Central memory CD8-positive, alpha-beta T cell (primary cell): ENCODE data around the gene TTN.
A peak's percentile ranks its signal among the peaks of the same experiment; 100 is the strongest.
"Not testable (repeated sequence)": the region's sequence is repeated elsewhere in the genome, so short reads cannot be mapped to it uniquely, and the experiment has no call there.

Source experiments
- ATAC-seq: fragments of 150-1000 bp; cut with Tn5 transposase; replicated peaks from 2 replicates; pipeline ENCODE4 v1.10.0; 2022; ENCODE audit warnings: mild to moderate bottlenecking, moderate FRiP score, moderate number of reproducible peaks; ENCODE audit not compliant: poor library complexity, severe bottlenecking; ENCODE audit errors: extremely low read depth
- DNase-seq, 2 donors: peaks; one replicate each; pipeline ENCODE4 v3.0.0; 2021; ENCODE audit warnings: low spot score in 2 of 2
- H3K27ac Mint-ChIP-seq: one replicate; pipeline ENCODE4 v1.8.0; 2022; ENCODE audit warnings: low read depth, mild to moderate bottlenecking, moderate library complexity, mixed read lengths
- H3K27me3 Mint-ChIP-seq: one replicate; pipeline ENCODE4 v1.8.0; 2022; ENCODE audit warnings: mixed read lengths
- H3K36me3 Mint-ChIP-seq: one replicate; pipeline ENCODE4 v1.8.0; 2022; ENCODE audit warnings: mild to moderate bottlenecking, moderate library complexity, mixed read lengths; ENCODE audit not compliant: insufficient read depth
- H3K4me1 Mint-ChIP-seq: one replicate; pipeline ENCODE4 v1.8.0; 2022; ENCODE audit warnings: mixed read lengths
- H3K4me3 Mint-ChIP-seq: one replicate; pipeline ENCODE4 v1.8.0; 2022; ENCODE audit warnings: mild to moderate bottlenecking, moderate library complexity, mixed read lengths
- H3K9me3 Mint-ChIP-seq: one replicate; pipeline ENCODE4 v1.8.0; 2022; ENCODE audit warnings: mixed read lengths

The TTN gene

DNA sequence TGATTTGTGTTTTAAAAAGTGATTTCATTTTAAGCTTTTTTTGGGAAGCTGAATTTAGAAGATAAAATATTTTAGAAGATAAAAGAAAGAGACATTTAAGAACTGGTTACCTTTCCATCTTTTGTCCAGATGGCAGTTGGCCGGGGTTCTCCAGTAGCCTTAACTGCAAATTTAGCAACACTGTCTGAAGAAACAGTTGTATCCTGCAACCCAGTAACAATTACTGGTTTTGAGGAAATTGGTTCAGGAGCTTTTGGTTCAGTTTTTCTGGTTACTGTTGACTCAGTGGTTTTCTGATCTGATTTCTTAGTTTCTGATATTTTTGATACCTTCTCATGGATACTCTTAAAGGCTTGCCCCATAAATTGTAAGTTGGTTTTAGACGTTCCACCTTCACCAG, 277.1 kb downstream of the TTN start:
- Mint-ChIP-seq H3K36me3 (peaks cover 19% of the 10 kb centered on the region), H3K27ac (no peak overlapping the region), H3K4me1 (peaks cover 49% of the 10 kb centered on the region), H3K27me3 (no peaks in the 10 kb centered on the region), H3K9me3 (no peaks in the 10 kb centered on the region), H3K4me3 (no peak overlapping the region)
- DNase-seq = no peak
- no peak for ATAC-seq

DNA sequence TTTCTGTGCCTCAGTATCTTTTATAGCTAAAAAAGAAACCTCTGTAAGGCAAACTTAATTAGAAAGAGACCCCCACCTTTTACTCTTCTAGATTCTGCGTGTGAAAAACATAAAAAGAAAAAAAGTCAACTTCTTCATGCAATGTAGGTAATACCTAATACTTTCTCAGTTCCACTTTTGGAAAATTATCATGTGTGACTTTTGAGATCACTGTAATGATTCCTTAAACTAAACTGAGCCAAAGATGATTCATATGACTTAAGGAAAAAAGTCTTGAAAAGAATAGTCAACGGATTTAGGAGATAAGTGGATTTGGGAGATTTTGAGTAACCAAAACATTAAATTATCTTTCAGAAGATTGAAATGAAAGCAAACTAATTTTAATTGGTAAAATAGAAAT, 278.0 kb downstream of the TTN start:
- H3K9me3 Mint-ChIP-seq = no peaks in the 10 kb centered on the region
- H3K4me1 Mint-ChIP-seq = peaks cover 43% of the 10 kb centered on the region
- ATAC-seq = no peak
- H3K36me3 Mint-ChIP-seq = peaks cover 18% of the 10 kb centered on the region
- no peak overlapping the region for H3K4me3 Mint-ChIP-seq
- H3K27me3 Mint-ChIP-seq = no peaks in the 10 kb centered on the region
- no peak for DNase-seq
- H3K27ac Mint-ChIP-seq = no peak overlapping the region

DNA sequence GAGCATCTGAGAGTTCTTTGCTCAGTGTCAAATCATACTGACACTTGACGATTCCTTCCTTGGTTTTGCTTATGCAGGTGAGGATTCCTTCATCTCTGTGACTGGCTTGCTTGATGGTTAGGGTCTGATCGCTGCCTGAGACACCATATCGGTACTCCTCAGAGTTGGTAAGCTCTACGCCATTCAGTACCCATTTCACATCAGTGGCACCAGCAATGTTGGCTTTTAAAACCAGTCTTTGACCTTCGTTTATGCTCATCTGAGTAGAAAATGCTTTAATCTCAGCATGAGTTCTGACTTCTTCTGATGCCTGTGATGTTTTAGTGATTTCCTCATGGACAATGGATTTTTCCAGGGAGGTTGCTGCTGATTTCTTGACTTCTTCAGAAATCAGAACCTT, 278.6 kb downstream of the TTN start:
- ATAC-seq (no peak), DNase-seq (no peak)
- no peaks in the 10 kb centered on the region for H3K9me3 Mint-ChIP-seq
- H3K4me1 Mint-ChIP-seq = peaks cover 44% of the 10 kb centered on the region
- H3K27ac Mint-ChIP-seq = no peak overlapping the region
- H3K27me3 Mint-ChIP-seq = no peaks in the 10 kb centered on the region
- H3K4me3 Mint-ChIP-seq = no peak overlapping the region
- peaks cover 18% of the 10 kb centered on the region for H3K36me3 Mint-ChIP-seq

DNA sequence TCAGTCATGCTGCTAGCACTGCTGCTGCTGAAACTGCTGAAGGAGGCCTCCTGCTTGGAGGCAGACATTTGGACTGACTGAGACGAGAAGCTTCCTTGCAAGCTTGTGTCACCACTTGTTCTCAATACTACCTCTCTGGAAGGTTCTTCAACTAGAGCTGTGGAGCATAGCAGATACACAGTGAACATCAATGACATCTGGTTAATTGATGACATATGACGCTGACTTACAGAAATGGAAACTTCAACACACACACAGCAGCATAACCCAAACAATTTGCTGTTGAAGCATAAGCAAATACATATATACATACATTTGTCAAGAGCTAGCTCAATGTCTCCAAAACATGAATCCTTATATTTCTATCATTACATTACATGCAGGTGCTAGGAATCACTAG, 279.6 kb downstream of the TTN start:
- no peaks in the 10 kb centered on the region for H3K27me3 Mint-ChIP-seq

DNA sequence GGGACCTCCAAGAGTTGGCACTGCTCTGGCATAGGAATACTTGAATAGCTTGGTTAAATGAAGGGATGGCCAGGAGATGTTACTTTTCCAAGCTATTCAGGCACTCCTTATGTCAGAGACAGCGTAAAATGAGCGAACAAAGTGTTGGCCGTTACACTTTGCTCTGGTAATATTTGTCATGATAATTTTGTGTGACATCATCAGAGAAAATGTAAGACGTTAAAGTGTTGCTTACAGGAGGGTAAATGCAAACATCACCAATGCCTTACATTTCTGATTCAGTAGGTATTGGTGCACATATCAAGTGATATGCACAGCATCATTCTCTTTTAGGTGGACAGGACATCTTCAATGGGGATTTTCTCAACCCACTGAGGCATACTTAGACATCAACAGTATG, 281.0 kb downstream of the TTN start:
- H3K36me3 Mint-ChIP-seq = peaks cover 12% of the 10 kb centered on the region
- H3K27me3 Mint-ChIP-seq = no peaks in the 10 kb centered on the region
- H3K9me3 Mint-ChIP-seq = no peaks in the 10 kb centered on the region
- no peak overlapping the region for H3K27ac Mint-ChIP-seq
- DNase-seq (no peak), ATAC-seq (no peak)
- H3K4me1 Mint-ChIP-seq = peaks cover 40% of the 10 kb centered on the region
- H3K4me3 Mint-ChIP-seq = no peak overlapping the region

More for the DNA sequence above, 279.6 kb downstream of the TTN start:
- Mint-ChIP-seq H3K9me3 (no peaks in the 10 kb centered on the region), H3K4me3 (no peak overlapping the region), H3K27ac (no peak overlapping the region), H3K4me1 (peaks cover 49% of the 10 kb centered on the region), H3K36me3 (peaks cover 14% of the 10 kb centered on the region)
- ATAC-seq (no peak), DNase-seq (no peak)

DNA sequence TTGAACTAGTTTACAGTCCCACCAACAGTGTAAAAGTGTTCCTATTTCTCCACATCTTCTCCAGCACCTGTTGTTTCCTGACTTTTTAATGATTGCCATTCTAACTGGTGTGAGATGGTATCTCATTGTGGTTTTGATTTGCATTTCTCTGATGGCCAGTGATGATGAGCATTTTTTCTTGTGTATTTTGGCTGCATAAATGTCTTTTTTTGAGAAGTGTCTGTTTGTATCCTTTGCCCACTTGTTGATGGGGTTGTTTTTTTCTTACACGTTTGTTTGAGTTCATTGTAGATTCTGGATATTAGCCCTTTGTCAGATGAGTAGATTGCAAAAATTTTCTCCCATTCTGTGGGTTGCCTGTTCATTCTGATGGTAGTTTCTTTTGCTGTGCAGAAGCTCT, 281.8 kb downstream of the TTN start:
- ATAC-seq, H3K36me3 Mint-ChIP-seq, H3K9me3 Mint-ChIP-seq, DNase-seq, H3K27ac Mint-ChIP-seq, H3K27me3 Mint-ChIP-seq: not testable (repeated sequence)
- H3K4me3 Mint-ChIP-seq = peak overlapping the region; percentile 6
- H3K4me1 Mint-ChIP-seq = peaks cover 32% of the 10 kb centered on the region

DNA sequence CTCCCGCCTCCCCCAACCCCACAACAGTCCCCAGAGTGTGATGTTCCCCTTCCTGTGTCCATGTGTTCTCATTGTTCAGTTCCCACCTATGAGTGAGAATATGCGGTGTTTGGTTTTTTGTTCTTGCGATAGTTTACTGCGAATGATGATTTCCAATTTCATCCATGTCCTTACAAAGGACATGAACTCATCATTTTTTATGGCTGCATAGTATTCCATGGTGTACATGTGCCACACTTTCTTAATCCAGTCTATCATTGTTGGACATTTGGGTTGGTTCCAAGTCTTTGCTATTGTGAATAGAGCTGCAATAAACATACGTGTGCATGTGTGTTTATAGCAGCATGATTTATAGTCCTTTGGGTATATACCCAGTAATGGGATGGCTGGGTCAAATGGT, 282.2 kb downstream of the TTN start:
- not testable (repeated sequence) for H3K4me3 Mint-ChIP-seq

DNA sequence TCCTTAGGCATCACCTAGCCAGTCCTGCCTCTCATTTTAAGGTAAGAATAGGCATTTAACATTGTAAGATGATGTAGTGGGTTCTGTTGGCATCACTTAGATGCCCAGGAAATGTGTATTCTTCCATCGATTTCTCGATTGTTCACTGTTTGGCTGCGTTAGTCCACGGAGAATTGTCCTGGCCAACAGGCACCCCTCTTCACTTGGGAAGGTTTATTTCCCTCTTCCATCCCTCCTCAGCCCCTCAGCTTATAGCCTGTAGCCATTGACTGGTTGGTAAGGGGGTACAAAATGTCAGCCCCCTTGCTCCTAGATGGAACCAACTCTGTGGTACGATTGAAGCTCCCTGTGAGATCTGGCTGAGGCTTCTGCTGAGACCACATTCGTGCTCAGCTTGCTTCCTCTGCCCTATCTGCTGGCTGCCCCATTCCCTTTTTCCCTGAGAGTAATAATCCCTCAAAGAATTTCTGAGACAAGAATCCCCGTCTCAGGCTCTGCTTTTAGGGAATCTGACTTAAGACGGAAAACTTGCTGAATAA, 283.6 kb downstream of the TTN start:
- DNase-seq (no peak), ATAC-seq (peak; percentile 6)
- no peaks in the 10 kb centered on the region for H3K9me3 Mint-ChIP-seq
- H3K36me3 Mint-ChIP-seq = peaks cover 9% of the 10 kb centered on the region
- peak overlapping the region; percentile 83 for H3K4me3 Mint-ChIP-seq
- peak overlapping the region; percentile 84 for H3K27ac Mint-ChIP-seq
- no peaks in the 10 kb centered on the region for H3K27me3 Mint-ChIP-seq
- H3K4me1 Mint-ChIP-seq = peaks cover 23% of the 10 kb centered on the region

More for the DNA sequence above, 282.2 kb downstream of the TTN start:
- H3K27ac Mint-ChIP-seq, H3K36me3 Mint-ChIP-seq, DNase-seq, ATAC-seq, H3K27me3 Mint-ChIP-seq, H3K9me3 Mint-ChIP-seq: not testable (repeated sequence)
- peaks cover 30% of the 10 kb centered on the region for H3K4me1 Mint-ChIP-seq

DNA sequence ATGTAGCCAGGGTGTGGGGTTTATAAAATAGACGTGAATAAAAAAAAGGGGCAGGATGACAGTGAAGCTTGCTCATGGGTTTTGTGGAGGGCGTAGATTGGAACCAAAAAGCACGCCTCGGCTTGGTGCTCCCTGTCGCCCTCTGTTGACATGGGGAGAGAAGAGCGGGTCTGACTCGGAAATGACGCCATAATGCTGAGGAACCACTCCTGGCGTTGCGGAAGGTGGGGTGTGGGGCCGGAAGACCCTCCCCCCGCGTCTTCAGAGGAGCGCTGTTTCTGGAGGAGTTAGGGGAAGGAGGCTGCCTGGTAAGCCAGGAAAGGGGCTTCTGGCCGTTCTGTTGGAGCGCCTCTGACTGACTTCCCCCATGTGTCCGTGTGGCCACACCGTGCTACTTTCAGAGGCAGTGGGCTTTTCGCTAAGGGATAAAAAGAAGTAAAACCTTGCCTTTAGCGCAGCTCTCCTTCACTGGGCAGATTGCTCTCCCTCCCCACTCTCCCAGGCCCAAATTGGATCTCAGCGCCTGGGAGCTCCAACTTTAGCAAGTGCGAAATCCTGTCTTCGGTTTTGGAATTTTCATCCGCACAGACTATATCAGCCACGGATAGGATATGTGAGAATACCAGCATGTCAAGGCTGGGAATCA, 284.1 kb downstream of the TTN start:
- peak; percentile 94 for ATAC-seq
- Mint-ChIP-seq H3K9me3 (no peaks in the 10 kb centered on the region), H3K27me3 (no peaks in the 10 kb centered on the region), H3K4me3 (peak overlapping the region; percentile 83), H3K4me1 (peaks cover 21% of the 10 kb centered on the region), H3K27ac (peak overlapping the region; percentile 84), H3K36me3 (peaks cover 11% of the 10 kb centered on the region)
- peak; percentile 65 to 78 for DNase-seq

DNA sequence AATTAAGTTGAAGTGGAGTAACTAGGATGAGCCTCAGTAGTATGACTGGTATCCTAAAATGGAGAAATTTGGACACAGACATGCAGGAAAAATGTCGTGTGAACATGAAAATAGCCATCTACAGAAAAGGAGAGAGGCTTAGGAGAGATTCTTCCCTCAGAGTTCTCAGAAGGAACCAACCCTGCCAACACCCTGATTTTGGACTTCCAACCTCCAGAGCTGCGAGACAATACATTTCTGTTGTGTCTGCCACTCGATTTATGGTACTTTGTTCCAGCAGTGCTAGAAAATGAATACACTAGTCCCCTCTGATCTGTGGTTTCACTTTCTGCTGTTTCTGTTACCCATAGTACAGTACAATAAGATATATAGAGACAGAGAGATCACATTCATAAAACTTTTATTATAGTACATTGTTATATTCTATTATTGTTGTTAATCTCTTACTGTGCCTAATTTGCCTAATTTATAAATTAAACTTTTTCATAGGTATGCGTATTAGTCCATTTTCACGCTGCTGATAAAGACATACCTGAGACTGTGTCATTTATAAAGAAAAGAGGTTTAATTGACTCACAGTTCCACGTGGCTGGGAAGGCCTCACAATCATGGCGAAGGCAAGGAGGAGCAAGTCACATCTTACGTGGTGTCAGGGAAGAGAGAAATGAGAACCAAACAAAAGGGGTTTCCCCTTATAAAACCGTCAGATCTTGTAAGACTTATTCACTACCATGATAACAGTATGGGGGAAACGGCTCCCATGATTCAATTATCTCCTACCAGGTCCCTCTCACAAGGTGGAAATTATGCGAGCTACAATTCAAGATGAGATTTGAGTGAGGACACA, 285.7 kb downstream of the TTN start:
- H3K36me3 Mint-ChIP-seq = peaks cover 14% of the 10 kb centered on the region
- H3K27me3 Mint-ChIP-seq = no peaks in the 10 kb centered on the region
- no peak overlapping the region for H3K4me3 Mint-ChIP-seq
- H3K4me1 Mint-ChIP-seq = peaks cover 18% of the 10 kb centered on the region
- H3K27ac Mint-ChIP-seq = peak overlapping the region; percentile 12
- DNase-seq = no peak
- no peak for ATAC-seq
- H3K9me3 Mint-ChIP-seq = no peaks in the 10 kb centered on the region

DNA sequence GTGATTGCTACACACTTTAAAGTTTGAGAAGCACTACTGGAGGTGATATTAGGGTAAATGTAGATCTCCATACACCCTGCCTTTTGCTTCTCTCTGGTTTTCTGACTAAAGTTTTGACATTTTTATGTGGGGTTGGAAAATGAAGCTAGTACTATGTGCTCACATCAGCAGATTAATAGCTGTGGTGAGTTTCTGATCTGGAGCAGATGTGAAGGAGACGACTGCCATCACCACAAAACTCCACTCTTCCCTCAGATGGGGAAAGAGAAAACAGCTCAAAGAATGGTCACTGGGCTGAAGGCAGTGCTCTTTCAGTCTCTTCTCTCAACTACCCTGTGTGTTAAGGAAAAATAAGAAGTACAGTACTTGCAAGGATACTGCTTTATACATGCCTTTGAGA, 289.7 kb downstream of the TTN start:
- H3K27ac Mint-ChIP-seq = no peak overlapping the region
- ATAC-seq = no peak
- no peaks in the 10 kb centered on the region for H3K4me1 Mint-ChIP-seq
- H3K27me3 Mint-ChIP-seq = no peaks in the 10 kb centered on the region
- peaks cover 14% of the 10 kb centered on the region for H3K36me3 Mint-ChIP-seq
- H3K9me3 Mint-ChIP-seq = no peaks in the 10 kb centered on the region
- DNase-seq = no peak
- H3K4me3 Mint-ChIP-seq = no peak overlapping the region

DNA sequence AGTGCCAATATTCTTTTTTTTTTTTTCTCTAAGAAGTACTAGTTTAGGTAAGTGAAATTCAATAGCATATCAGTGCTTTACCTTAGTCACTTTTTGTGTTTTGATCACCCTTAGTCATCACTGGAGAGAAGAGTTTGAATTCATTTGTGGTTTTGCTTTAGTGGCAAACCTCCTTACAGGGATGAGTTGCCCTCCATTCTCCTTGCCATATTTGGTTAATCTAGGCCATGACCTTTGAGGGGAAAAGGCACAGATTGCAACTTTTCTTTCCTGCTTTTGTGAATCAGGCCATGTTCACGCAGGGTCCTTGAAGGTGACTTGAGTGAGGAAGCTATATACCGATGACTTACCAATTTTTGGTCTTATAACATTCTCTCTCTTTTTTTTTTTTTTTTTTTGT, 292.6 kb downstream of the TTN start:
- DNase-seq (no peak), ATAC-seq (no peak)
- Mint-ChIP-seq H3K27ac (peak overlapping the region; percentile 80), H3K9me3 (no peaks in the 10 kb centered on the region), H3K27me3 (no peaks in the 10 kb centered on the region), H3K4me1 (peaks cover 5% of the 10 kb centered on the region), H3K36me3 (peaks cover 21% of the 10 kb centered on the region), H3K4me3 (no peak overlapping the region)

DNA sequence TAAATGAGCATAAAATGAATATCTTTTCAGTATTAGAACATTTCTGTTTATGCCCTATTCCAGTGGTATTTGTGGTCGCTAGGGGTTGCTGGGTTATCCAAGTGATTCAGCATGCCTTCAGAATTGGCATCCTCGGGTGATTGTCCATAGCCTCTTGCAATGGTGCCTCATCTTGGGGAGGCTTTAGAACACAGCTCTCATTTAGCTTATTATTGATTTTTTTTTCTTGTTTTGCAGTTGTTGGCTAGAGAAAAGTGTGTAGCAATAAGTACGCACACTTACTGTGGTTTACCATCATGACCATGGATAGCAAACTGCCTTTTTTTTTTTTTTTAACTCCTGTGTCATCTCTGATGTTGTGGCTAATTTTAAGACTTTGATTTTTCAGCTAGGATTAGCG, 293.3 kb downstream of the TTN start:
- peaks cover 24% of the 10 kb centered on the region for H3K36me3 Mint-ChIP-seq
- peaks cover 5% of the 10 kb centered on the region for H3K4me1 Mint-ChIP-seq
- H3K4me3 Mint-ChIP-seq = no peak overlapping the region
- no peaks in the 10 kb centered on the region for H3K9me3 Mint-ChIP-seq
- DNase-seq = no peak
- no peak for ATAC-seq
- H3K27ac Mint-ChIP-seq = no peak overlapping the region
- H3K27me3 Mint-ChIP-seq = no peaks in the 10 kb centered on the region
